ENCODE measurements around the gene OXNAD1.

The OXNAD1 gene

DNA sequence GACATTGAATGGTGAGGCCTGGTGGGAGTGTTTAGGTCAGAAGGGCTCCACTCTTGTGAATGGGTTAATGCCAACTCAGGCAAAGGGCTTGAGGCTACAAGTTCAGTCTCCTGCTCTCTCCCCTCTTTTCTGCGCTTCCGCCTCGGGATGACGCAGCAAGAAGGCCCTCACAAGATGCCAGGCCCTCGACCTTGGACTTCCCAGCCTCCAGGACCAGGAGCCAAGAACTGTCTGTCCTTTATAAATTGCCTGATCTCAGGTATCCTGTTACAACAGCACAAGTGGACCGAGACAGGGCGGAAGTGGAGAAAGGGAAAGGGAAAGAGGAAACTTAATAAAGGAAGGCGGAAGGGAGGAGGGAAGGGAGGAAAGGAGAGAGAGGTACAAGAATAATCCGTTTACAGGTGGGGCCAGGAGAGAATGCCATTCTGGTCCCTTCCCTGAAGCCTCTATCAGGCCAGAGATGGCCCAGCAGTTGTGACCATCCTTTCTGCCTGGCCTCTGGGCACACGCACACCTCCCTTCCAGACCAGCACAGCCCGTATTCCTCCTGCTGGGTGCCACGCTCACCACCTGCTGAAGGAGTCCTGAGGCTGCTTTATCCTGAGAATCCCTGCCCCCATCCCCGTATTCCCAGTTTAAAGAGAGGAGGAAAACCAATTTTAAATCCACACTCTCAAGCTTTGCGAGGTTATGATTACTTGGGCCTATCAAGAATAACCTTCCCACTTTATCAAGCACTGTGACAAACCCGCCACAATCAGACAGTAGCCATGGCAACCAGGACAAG lies 64.2 kb downstream of the OXNAD1 start:
- DNase-seq (ENCODE audit: low read depth), result no peak

DNA sequence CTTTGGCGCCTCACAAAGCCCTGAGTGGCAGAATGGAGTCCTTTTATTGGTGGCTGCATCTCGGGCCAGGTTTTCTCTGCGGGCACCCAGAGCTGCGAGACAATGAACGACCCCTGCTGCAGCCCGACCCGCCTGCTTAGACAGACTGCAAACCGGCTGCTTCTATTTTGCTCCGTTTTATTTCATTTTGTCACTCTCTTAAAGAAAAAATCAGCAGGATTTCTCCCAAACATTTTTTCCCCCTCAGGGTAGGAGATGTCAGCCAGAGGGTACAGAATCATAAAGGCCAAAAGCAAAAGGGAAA lies 64.8 kb downstream of the OXNAD1 start:
- DNase-seq (ENCODE audit: low read depth), result no peak

GRCh38 chr3:16330351-16330750 lies 65.3 kb downstream of the OXNAD1 start:
- DNase-seq (ENCODE audit: low read depth), result no peak

DNA sequence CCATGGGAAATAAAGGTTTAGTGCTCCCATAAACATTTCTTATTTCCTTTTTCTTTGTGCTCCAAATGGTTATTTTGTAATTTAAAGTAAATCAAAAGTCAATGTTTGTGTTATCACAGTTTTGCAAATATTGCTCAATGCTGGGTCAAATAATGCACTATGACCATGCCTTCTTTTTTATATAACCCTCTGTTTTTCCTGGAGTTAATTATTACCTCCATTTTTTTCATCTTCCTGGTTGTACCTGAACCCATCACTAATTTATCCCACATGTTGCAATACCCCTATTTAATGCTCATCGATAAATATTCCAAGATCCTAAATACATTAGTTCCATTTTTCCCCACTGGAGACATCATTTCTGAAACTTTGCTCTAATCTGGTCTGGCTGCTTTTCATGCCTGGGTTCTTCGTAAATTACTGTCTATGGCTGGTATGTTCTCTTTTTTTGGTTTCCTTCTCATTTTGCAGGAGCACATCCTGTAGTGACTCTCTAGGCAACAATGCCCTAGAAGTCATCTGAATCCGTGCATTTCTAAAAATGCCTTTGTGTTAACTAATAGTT lies 66.4 kb downstream of the OXNAD1 start:
- DNase-seq (ENCODE audit: low read depth), result no peak

DNA sequence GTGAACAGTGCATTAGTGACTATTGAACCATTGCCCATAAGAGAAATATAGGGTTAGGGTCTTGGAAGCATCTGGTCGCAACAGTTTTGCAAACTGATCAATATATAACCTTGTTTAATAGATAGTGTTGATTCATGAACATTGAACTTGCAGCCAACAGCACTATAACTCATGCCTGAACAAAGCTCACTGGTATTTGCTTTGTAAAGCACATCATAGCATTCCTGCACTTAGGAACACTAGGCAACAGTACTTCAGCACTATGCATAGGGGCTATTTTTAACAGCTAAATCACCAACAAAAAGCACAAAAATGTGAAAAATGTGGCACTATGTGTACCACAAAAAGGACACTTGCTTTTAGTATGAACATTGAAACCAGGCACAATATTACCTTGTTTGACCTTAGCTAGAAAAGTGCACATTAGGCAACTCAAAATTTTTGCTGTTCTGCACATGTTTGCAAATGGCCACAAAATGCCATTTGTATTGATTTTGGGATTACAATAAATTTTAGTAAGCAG lies 68.0 kb downstream of the OXNAD1 start:
- no peak for DNase-seq (ENCODE audit: low read depth)

DNA sequence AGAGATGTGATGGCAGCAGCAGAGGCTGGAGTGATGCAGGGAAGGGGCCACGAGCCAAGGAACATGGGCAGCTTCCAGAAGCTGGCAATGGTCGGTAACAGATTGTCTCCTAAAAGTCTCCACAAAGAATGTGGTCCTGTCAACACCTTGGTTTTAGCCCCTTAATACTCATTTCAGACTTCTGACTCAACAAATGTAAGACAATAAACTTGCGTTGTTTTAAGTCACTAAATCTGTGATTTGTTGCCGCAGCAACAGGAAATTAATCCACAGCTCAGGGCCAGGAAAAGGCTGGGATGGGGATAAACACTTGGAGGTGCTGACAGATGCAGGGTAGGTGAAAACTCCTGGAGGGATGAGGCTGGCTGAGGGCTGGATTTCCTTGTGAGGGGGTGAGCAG lies 69.9 kb downstream of the OXNAD1 start:
- no peak for DNase-seq (ENCODE audit: low read depth)

DNA sequence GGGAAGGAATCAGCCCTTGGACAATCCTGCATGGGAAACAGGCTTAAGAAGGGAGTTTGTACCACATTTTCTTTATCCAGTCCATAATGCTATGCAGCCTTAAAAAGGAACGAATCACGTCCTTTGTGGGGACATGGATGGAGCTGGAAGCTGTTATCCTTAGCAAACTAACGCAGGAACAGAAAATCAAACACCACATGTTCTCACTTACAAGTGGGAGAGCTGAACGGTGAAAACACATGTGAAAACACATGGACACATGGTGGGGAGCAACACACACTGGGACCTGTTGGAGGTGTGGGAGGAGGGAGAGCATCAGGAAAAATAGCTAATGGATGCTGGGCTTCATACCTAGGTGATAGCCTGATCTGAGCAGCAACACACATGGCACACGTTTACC lies 70.3 kb downstream of the OXNAD1 start:
- DNase-seq (ENCODE audit: low read depth), result no peak

GRCh38 chr3:16335772-16336645 lies 71.0 kb downstream of the OXNAD1 start:
- DNase-seq (ENCODE audit: low read depth), result no peak

DNA sequence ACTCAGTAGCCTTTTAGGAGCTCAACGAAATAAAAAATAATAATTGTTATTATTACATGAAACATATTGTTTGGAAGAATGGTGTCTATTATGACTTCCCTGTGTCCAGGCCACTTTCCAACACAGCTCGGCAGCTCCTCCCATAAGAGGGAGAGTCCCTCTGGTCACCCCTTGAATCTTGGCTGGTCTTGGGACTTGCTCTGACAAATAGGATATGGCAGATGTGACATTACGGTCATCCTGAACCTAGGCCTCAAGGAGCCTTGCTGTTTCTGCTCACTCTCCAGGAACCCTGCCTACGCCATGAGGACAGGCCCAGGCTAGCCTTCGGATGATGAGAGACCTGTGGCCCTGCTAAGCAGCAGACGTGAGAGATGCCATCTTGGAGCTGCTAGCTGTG lies 71.8 kb downstream of the OXNAD1 start:
- no peak for DNase-seq (ENCODE audit: low read depth)

DNA sequence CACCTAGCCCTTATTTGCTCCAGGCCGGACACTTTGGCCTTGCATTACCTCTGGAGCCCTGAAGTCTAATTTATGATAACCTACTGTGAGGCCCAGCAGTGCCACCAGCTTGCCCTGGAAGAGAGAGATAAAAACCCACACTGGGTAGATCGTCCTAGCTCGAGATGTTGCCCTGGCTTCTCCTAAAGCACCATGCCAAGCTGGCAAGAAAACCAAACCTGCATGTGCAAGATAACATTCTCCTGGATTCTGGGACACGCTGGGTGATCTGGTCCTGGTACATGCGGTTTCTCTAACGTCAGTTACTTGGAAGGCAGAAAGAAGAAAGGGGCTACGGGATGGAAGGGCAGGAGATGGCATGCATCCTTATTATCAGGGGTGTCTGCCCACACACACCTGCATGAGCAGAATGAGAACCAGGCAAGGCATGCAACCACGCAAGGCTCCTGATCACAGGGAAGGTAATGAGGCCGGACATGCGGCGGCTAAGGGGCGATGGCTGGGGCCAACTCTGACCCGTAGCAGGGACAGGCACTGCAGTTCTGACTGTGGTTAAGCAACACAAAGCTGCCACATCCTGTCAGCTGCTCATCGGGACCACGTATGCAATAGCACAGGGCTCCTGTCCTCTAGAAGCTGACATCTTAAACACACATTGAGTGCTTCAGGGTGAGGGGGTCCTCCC lies 73.0 kb downstream of the OXNAD1 start:
- peak; percentile 32 for DNase-seq (ENCODE audit: low read depth)

DNA sequence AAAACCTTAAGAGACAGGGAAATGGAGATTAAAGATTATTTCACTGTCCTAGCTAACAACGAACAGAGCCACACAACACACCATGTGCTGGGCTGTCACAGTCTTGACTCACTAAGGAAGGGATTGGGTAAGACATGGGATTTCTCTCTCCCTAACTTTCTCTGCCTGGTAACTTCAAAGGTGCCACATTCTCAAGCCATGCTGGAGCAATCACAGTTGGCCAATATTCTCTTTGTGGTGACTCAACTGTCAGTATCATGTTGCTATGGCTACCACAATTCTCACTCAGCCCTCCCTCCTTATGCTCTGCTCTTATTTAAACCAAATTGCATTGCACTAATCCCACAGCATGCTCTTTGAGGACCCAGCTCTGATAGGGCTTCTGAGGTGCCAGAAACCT lies 74.0 kb downstream of the OXNAD1 start:
- DNase-seq (ENCODE audit: low read depth), result no peak

DNA sequence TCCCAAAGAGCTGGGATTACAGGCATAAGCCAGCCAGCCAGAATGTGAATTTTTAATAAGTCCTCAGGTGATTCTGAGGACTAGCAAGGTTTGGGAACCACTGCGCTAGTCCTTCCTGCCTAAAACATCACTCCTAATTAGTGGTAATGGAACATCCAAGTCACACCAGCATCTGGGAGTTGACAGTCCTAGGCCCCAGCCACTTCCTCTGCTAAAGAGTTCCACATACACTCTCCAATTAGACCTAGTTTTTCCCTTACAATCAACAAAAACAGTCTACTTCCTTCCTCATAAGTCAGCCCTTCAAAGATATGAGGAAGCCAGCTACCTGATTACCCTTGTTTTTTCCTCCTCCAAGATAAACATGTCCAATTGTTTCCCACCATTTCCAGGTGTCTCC lies 78.1 kb downstream of the OXNAD1 start:
- DNase-seq (ENCODE audit: low read depth), result no peak

GRCh38 chr3:16346413-16347081 lies 81.5 kb downstream of the OXNAD1 start:
- DNase-seq (ENCODE audit: low read depth), result no peak

GRCh38 chr3:16347548-16347947 lies 82.5 kb downstream of the OXNAD1 start:
- no peak for DNase-seq (ENCODE audit: low read depth)

- DNase-seq (ENCODE audit: low read depth), result no peak
Observed at GRCh38 chr3:16349986-16350596, 85.1 kb downstream of the OXNAD1 start.

- no peak for DNase-seq (ENCODE audit: low read depth)
Observed at GRCh38 chr3:16350597-16351318, 85.7 kb downstream of the OXNAD1 start.

GRCh38 chr3:16352428-16352827 lies 87.4 kb downstream of the OXNAD1 start:
- DNase-seq (ENCODE audit: low read depth), result no peak

- no peak for DNase-seq (ENCODE audit: low read depth)
Observed at GRCh38 chr3:16354291-16354690, 89.3 kb downstream of the OXNAD1 start.
